OCI-LY1 (cell line): ENCODE data around the gene PAXIP1.

ENCODE experiments used
- CTCF ChIP-seq: fragments of 200-600 bp; sonication (generic), shearing (Covaris generic); IDR thresholded peaks from 2 replicates; pipeline ENCODE4 v1.5.1; 2017; ENCODE audit warnings: mild to moderate bottlenecking, antibody characterized with exemption, low read length, moderate library complexity, mixed read lengths
- EZH2 ChIP-seq: fragments of 200-600 bp; sonication (generic), shearing (Covaris generic); IDR thresholded peaks from 2 replicates; pipeline ENCODE4 v1.8.0; 2017; ENCODE audit warnings: borderline replicate concordance, mixed run types, mild to moderate bottlenecking, antibody characterized with exemption, low read length, moderate library complexity, mixed read lengths

- TF ChIP-seq CTCF (no peak), EZH2 (no peak)
Measured at GRCh38 chr7:154909241-154910105, 93.5 kb downstream of the PAXIP1 start.
